Superior temporal gyrus (tissue), 1 donor: Measurements from ENCODE around the gene NFX1.
A peak's percentile ranks its signal among the peaks of the same experiment; 100 is the strongest.
"Not testable (repeated sequence)": the region's sequence is repeated elsewhere in the genome, so short reads cannot be mapped to it uniquely, and the experiment has no call there.

Experiments used
- DNase-seq: peaks from one replicate; pipeline ENCODE4 v3.0.0-alpha.2; 2016; ENCODE audit errors: extremely low spot score

NFX1 gene

DNA sequence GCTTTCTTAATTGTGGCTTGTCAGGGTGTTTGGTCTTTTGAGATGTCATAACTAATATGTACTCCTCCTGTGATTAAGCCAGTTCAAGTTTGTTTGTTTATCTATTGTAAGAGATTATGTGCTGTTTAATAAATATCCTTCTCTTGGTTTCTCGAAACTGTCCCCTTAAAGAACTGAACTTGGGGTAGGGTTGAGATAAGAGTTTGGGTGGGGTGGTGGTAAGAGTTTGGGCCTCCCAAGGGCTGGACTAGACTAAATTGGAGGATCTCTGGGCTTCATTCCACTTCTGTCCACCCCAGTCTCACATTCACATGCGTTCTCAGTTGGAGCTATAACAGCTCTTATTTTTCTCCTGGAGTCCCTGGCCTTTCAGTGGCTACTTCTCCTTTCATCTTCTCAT lies 73.8 kb downstream of the NFX1 start:
- no peak for DNase-seq

DNA sequence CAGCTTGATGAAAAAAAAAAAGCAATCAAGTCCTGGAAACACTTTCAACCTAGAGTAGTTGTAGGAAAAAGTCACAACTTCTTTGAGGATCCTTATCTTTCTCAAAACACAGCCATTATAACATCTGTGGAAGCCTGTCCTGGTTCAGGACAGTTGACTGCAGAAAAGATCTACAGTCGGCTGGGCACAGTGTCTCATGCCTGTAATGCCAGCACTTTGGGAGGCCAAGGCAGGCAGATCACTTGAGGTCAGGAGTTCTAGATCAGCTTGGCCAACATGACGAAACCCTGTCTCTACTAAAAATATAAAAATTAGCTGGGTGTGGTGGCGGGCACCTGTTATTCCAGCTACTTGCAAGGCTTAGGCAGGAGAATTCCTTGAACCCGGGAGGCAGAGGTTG lies 74.5 kb downstream of the NFX1 start:
- DNase-seq, result not testable (repeated sequence)

DNA sequence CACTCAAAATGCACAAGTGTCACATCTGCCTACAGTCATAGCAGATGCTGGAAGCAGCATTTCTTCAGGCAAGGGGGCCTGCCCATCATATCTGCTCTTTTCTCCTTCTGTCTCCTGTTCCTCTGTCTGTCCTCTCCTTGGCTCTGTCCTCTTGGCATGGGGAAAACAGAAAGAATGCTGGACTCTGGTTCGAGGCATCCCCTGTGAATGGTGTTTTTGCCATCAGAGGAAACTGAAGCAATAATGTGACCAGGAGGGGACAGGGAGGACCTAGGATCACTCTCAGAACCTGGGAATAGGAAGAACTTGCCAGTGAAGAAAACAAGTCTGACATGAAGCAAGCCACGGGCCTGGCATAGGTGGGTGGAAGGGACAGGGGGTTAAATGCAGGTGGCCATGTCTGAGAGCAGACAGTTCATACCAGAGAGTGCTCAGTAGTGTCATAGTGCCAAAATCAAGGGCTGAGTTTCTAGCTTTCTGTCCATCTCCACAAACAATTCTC lies 76.7 kb downstream of the NFX1 start:
- no peak for DNase-seq

DNA sequence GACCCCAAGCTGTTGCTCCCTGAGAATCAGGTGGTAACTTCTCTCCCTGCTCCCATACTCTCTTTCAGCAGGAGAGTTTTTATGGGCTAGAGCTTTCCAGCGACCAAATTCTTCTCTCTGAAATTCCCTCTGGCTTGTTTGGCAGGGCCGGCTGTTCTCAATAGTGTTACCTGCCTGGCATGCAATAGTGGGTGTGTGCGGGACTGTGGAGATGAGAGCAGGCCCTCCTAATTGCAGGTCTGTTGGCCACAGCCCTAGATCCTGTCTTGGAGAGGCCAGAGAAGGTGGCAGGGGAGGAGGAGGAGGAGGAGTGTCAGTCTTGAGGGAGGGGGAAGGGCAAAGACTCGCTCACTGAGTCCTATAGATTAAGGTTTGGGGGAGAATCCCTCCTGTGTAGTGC lies 82.6 kb downstream of the NFX1 start:
- no peak for DNase-seq

DNA sequence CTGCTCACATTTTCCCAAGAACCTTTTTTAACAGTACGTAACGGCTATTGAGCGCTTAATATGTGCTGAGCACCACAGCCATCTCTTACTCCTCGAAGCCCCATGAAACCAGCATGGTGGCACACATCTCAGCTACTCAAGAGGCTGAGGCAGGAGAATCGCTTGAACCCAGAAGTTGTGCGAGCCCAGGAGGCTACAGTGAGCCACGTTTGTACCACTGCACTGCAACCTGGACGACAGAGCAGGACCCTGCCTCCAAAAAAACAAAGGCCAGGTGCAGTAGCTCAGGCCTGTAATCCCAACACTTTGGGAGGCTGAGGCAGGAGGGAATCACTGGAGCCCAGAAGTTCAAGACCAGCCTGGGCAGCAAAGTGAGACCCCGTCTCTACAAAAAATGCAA lies 83.9 kb downstream of the NFX1 start:
- DNase-seq, result no peak

DNA sequence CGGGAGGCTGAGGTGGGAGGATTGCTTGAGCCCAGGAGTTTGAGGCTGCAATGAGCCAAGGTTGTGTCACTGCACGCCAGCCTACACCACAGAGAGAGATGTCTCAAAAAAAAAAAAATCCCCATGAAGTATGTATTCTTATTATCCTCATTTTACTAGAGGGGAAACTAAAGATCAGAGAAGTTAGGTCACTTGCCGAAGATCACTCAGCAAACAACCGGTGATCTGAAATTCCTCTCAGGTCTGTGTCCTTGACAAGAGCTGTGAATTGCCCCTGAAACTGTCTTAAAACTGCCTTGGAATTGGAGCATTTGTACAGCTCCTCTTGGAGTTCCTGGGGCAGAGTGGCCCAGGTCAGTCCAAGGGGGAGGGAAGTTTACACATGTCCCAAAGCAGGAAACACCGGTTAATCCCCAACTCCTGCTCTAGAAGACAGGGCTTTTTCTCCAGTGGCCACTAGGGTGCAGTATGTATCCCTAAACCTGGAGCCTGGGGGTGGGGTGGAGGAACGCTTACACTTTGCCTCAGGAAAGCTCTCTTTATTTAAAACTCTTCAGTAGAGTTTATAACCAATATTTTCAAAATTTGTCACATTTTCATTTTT lies 84.4 kb downstream of the NFX1 start:
- peak; percentile 85 for DNase-seq

DNA sequence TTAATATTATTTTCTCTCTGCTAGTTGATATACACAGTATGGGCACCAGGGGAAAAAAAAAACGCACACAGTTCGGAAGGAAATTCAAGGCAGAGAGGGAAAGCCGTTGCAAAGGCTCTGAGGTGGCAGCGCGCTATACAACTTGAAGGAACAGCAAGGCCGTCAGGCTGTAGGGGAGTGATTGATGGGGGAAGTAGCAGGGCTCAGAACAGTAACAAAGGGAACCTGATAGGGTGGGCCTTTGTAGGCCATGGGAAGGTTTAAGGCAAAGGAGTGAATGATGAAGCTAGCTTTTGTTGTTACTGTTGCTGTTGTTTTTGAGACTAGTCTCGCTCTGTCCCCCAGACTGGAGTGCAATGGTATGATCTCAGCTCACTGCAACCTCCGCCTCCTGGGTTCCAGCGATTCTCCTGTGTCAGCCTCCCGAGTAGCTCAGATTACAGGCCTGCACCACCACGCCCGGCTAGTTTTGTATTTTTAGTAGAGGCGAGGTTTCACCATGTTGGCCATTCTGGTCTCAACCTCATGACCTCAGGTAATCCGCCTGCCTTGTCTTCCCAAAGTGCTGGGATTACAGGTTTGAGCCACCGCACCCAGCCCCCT lies 85.0 kb downstream of the NFX1 start:
- DNase-seq, result no peak

DNA sequence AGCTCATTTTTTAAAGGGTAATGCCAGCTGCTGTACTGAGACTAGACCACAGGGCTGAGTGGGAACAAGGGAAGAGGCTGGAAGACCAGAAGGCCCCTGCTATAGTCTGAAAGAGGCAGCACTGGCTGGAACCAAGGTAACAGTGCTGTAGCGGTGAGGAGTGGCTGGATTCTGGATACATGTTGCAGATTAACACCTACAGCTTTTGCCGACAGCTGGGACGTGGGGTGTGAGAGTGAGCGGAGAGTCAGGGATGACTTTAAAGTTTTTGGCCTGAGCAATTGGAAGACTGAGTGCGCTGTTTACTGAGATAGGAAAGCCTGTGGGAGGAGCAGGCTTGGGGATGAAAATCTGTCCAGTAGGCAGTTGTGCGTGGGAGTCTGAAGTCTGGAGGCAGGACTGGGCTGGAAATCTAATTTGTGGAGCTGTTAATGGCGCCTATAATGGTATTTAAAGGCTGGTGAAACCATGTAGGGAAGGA lies 85.6 kb downstream of the NFX1 start:
- DNase-seq, result peak; percentile 59

DNA sequence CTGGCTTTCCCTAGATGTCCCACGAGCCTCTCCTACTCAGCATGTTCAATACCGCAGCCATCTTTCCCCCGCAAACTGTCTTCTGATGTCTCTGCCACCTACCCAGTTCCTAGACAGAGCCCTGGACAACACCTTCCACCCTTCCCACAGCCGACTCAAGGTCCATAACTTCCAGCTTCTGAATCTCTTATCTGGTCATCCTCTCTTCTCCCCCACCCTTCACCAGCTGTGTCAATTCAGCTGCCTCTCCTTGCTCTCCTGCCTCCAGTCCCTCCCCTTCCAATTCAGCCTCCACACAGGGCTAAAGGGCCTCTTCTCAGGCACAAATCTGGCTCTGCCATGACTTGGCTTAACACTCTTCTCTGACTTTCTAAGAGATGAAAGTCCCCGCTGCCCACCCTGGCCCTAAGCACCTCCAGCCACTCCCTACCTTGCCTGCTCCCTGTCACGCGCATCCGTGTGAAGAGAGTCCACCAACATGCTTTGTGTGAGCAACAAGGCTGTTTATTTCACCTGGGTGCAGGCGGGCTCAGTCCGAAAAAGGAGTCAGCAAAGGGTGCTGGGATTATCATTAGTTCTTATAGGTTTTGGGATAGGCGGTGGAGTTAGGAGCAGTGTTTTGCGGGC lies 86.9 kb downstream of the NFX1 start:
- DNase-seq, result no peak

DNA sequence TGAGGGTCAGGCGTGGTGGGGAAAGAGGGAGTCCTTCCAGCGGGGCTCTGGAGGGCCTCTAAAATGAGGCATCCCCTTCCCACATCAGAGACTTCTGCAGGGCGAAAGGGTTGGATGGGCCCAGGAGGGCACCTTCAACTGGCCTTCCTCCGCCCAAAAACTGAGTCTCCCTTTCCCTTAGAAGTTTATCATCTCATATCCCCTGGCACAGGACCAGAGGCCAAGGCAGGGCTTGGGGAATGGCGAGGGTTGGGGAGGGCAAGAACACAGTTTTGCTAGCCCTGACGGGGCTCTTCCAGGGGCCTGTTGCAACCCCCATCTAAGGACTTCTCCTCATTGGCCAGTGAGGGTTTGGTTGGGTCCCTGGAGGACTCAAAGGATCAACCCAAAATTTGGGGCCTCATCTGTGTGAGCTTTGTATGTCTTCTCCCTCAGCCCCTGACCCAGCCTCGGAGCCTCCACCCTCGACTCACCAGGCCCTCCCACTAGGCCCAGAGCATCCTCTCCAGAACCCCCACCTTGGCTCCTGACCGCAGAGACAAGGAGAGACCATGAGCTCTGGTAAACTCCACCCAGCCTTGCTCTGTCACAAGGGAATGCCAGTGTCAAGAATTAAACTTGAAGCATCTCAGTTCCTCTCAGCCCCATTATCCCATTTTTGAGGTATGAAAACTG lies 87.9 kb downstream of the NFX1 start:
- DNase-seq, result no peak

DNA sequence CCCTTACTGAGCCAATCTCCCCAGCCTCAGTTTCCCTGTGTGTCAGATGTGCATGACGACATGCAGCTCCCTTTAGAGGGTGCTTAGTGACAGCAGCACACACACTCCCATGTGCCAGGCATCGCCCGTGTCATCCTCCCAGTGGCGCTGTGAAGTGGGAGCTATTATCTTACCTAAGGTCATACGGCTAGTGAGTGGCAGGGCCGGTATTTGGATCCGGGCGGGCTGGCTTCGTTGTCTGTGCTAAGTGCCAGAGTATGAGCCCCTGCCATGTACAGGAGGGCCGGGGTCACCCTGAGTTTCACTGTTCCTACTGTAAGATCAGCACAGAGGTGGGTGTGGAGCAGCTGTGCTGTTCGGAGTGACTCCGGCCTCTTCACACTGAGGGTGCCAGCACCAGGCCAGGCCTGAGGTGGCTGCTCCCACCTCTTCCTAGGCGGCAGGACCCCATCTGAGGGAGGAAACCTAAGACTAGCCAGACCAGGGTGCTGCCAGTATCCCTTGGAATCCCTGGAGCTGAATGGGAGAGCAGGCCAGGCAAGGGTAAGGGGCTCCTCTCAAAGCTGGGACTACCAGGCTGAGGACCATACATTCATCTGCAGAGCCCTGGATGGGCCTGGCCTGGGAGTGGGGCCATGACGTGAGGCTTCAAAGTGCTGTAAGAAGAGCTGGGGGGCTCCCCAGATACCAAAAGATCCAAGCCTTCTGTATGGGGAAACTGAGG lies 89.5 kb downstream of the NFX1 start:
- DNase-seq, result no peak

DNA sequence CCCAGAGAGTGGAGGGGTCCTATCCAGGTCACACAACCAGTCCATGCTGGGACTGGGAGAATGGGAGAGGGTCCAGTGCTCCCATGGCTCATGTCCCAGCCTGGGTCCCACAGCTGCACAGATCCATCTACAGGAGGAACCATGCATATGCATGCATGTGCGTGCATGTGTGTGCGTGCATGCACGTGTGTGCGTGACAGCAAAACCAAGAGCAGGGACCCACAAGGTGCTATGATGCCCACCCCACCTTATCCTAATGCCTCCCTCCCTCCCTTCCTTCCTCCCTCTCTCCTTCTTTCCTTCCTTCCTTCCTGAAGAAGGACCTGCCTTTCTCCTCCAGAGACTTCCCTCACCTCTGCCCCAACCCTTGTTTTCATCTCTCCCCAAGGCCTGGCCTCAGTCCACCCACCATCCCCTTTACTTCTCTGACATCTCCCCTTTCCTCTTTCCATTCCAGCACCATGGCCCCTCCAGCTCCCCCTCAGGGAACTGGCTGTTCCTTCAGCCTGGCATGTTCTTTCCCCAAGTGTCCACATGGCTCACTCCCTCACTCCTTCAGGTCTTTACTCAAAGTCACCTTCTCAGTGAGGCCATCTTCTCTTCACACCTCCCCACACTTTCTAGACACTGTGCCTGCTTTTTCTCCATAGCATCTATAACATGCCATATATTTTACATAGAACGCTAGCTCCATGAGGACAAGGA lies 90.2 kb downstream of the NFX1 start:
- DNase-seq, result no peak

DNA sequence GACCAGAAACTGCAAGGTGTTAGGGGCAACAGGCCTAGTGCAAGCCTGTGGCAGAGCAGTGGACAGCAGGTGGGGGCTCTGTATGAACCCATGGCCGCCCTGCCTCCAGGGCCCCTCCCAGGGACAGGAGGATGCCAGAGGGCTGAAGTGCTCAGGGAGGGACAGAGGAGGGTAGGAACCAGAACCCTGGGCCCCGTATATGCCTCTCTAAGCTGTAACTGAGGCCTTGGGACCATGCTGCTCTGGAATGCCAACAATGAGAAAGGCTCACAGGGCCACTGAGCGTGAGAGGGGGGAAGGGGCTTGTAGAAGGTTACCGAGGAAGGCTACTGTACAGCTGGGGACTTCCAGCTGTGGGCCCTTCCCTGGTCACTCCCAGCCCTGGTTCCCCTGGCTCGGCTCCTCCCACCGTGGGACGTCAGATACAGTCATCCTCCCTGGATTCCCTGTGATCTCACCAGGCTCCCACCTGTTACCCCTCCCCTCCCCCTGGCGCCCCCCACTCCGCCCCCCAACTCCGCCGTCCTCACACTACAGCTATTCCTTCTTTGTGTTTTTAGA lies 91.0 kb downstream of the NFX1 start:
- DNase-seq, result no peak

DNA sequence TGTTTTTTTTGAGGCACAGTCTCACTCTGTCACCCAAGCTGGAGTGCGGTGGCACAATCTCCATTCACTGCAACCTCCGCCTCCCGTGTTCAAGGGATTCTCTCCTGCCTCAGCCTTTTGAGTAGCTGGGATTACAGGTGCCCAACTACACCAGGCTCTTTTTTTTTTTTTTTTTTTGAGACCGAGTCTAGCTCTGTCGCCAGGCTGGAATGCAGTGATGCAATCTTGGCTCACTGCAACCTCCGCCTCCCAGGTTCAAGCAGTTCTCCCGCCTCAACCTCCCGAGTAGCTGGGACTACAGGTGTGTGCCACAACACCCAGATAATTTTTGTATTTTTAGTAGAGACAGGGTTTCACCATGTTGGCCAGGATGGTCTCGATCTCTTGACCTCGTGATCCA lies 92.1 kb downstream of the NFX1 start:
- not testable (repeated sequence) for DNase-seq

DNA sequence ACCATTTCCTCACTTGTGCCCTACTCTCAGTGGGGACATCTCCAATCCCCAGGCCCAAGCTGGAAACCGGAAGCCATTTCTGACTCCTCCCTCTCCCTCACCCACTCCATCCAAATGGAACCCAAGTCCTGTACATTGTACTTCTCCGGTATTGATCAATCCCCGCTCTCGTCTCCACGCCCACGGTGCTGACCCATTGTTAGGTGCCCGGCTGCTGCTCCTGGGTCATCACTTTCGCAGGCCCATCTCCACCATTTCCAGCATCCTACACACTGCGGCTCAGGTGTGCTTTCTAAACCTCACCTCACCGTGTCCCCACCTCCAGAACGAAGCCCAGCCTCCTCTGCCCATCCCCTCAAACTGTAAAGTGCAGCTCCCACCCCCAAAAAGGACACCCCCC lies 93.1 kb downstream of the NFX1 start:
- not testable (repeated sequence) for DNase-seq

DNA sequence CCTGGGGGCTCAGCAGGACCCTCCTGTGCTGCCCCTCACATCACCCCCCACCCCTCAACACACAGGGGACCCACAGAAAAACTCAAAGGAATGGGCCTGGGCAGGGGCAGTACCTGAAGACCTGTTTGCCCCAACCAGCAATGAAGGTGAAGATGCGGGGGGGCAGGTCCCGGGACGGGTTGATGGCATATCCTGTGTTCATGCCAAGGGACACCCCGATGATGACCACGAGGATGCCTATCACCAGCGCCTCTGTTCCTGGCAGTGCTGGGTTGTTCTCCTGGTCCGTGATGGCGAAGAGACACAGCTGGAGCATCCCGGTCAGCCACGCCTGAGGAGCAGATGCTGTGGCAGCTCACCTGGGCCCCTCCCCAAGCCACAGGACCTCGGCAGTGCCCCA lies 95.2 kb downstream of the NFX1 start:
- not testable (repeated sequence) for DNase-seq

DNA sequence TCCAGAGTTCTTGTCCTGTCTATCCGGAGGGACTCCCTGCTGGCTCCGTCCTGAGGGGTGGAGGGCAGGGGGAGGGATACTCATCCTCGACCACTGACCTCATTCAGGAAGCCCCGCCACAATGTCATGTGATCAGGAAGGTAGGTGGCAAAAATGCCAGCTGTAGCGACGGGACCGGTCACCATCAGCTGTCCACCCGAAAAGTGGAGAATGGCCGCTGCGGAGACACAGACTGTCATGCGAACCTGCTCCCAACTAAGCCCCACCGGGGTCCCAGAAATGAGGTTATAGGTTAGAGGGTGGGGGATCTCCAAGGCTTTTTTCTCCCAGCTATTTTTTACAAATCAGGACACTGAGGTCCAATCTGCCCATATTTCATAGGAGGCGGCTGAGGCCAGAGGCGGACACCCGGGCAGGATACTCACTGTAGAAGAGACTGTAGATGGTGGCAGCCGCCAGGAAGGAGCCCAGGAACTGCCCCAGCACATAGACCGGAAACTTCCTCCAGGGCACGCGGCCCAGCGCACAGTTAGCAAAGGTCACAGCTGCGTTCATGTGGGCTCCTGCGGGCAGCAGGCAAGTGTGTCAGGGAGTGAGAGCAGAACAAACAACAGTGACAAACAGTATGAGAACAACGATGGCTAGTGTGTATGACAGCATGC lies 95.8 kb downstream of the NFX1 start:
- not testable (repeated sequence) for DNase-seq

DNA sequence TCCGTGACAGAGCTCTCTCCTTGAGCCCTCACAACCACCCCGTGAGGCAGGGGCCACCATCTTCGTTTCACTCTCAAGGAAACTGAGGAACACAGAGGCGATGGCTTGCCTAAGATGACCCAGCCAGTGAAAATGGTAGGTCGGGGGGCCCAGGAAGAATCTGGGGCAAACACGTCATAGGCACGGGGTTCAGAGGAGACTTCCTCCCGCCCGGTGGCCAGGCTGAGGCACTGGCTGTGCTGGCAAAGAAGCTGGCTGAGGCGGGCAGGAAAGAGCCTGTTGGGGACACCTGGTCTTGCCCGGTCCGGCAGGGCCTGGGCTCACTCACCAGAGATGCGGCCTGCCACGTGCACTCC lies 96.3 kb downstream of the NFX1 start:
- DNase-seq, result not testable (repeated sequence)

DNA sequence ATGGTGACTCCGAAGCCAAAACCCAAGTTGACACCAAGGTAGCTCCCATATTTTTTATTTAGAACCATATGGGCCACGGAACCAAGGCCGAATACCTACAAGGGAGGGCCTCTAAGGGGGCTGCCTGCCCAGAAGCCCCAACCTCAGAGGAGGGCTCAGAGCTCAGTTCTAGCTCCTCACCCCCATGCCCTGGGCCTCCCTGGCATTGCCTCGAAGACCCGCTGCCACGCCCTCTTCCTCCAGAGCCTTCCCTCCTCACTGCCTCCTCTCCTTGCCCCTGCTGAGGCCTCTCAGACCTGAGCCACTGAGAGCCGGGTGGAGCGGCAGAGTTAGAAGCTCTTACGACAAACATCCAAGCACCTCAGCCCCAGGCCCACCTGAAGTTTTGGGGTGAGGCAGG lies 96.7 kb downstream of the NFX1 start:
- not testable (repeated sequence) for DNase-seq
